ENCODE measurements around the gene SPEM1.

SPEM1 gene

DNA sequence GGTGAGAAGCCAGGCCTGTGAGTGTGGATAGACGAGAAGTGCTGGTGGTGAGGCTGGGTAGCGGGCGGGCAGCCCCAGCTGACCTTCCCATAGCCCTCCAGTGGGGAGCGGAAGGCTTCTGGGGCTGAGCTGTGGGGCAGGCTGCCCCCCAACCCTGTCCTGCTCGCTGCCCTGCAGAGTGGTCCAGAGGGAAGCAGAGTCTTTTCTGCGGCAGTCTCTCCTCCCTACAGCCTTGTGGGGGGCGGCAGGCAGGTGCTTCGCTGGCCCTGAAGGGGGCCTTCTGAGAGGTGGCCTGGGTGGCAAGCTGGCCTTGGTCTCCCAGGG lies 8.7 kb upstream of the SPEM1 start:
- TF ChIP-seq, protein P1, sequence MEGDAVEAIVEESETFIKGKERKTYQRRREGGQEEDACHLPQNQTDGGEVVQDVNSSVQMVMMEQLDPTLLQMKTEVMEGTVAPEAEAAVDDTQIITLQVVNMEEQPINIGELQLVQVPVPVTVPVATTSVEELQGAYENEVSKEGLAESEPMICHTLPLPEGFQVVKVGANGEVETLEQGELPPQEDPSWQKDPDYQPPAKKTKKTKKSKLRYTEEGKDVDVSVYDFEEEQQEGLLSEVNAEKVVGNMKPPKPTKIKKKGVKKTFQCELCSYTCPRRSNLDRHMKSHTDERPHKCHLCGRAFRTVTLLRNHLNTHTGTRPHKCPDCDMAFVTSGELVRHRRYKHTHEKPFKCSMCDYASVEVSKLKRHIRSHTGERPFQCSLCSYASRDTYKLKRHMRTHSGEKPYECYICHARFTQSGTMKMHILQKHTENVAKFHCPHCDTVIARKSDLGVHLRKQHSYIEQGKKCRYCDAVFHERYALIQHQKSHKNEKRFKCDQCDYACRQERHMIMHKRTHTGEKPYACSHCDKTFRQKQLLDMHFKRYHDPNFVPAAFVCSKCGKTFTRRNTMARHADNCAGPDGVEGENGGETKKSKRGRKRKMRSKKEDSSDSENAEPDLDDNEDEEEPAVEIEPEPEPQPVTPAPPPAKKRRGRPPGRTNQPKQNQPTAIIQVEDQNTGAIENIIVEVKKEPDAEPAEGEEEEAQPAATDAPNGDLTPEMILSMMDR (IDR thresholded peaks at IDR 0.05; ENCODE audit: control insufficient read depth, insufficient read depth, low read depth, low read length, missing control alignments): no peak
- H3K4me3 ChIP-seq (ENCODE audit: control insufficient read depth, low read depth, low read length): no peak overlapping the region

DNA sequence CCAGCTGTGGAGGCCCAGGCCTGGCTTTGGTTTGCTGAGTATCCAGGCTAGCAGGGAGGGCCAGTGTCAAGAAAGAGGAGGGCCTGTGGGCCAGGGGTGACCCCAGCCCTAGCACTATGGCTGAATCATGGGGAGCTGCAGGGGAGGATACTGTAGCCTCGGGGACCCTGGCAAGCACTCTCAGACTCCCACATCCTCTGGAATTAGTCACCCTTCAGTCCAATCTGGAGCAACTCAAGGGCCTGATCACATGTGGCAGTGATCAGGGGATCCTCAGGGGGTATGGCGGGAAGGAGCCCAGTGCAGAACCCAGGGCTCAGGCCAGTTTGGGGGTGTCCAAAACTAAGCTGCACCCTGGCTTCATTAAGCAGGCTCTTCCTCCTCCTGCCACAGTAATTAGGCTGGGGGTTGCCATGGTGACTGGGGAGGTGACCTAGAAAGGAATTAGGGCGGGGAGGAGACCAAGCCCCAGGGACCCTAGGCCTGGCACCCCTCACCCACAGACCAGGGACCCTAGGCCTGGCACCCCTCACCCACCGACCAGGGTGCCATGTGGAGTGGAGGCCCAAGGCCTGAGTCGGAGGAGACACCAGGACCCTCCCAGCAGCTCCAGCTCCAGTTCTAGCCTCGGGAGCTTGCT lies 6.7 kb upstream of the SPEM1 start:
- TF ChIP-seq, protein P1 (IDR thresholded peaks at IDR 0.05; ENCODE audit: control insufficient read depth, insufficient read depth, low read depth, low read length, missing control alignments): no peak
- H3K4me3 ChIP-seq (ENCODE audit: control insufficient read depth, low read depth, low read length): no peak overlapping the region
- DNase-seq (ENCODE audit: low read depth): peak; percentile 37

More for the DNA sequence above, 8.7 kb upstream of the SPEM1 start:
- no peak for DNase-seq (ENCODE audit: low read depth)

DNA sequence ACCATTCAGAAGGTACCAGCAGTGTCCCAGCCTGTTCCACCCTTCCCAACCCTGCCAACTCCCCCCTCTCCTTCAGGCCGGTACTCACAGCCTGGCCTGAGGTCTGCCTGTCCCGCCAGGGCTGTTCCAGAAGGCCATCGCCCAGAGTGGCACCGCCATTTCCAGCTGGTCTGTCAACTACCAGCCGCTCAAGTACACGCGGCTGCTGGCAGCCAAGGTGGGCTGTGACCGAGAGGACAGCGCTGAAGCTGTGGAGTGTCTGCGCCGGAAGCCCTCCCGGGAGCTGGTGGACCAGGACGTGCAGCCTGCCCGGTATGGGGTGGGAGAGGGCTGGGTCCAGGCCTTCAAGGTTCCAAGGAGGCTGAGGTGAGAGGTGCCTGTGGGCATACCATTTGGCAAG lies 5.3 kb upstream of the SPEM1 start:
- TF ChIP-seq, protein P1 (IDR thresholded peaks at IDR 0.05; ENCODE audit: control insufficient read depth, insufficient read depth, low read depth, low read length, missing control alignments): no peak
- H3K4me3 ChIP-seq (ENCODE audit: control insufficient read depth, low read depth, low read length): no peak overlapping the region
- no peak for DNase-seq (ENCODE audit: low read depth)

DNA sequence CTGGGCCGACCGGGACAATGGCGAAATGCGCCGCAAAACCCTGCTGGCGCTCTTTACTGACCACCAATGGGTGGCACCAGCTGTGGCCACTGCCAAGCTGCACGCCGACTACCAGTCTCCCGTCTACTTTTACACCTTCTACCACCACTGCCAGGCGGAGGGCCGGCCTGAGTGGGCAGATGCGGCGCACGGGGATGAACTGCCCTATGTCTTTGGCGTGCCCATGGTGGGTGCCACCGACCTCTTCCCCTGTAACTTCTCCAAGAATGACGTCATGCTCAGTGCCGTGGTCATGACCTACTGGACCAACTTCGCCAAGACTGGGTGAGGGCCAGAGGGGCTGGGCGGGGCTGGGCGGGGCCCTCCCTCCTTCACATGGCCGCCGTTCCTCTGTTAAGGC lies 4.3 kb upstream of the SPEM1 start:
- TF ChIP-seq, protein P1 (IDR thresholded peaks at IDR 0.05; ENCODE audit: control insufficient read depth, insufficient read depth, low read depth, low read length, missing control alignments): no peak
- no peak for DNase-seq (ENCODE audit: low read depth)

DNA sequence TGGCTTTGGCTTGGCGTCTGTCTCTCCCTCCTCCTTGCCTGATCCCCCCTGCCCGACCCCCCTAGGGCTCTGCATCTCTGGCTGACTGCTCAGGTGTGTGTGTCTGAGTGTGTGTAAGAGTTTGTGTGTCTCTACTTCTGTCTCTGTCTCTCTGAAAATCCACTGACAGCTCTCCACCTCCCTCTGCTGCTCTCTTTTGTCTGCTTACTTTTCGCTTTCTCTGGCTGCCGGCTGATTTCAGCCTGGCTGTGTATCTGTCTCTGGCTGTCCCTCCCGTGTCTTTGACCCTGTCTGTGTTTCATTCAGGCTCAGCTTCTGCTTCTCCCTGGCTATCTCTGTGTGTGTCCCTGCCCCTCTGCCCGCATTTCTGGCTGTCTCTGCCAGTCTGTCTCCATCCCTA lies 3.8 kb upstream of the SPEM1 start:
- no peak for DNase-seq (ENCODE audit: low read depth)
- TF ChIP-seq, protein P1 (IDR thresholded peaks at IDR 0.05; ENCODE audit: control insufficient read depth, insufficient read depth, low read depth, low read length, missing control alignments): no peak
- H3K4me3 ChIP-seq (ENCODE audit: control insufficient read depth, low read depth, low read length): no peak overlapping the region

More for the DNA sequence above, 4.3 kb upstream of the SPEM1 start:
- H3K4me3 ChIP-seq (ENCODE audit: control insufficient read depth, low read depth, low read length): no peak overlapping the region

DNA sequence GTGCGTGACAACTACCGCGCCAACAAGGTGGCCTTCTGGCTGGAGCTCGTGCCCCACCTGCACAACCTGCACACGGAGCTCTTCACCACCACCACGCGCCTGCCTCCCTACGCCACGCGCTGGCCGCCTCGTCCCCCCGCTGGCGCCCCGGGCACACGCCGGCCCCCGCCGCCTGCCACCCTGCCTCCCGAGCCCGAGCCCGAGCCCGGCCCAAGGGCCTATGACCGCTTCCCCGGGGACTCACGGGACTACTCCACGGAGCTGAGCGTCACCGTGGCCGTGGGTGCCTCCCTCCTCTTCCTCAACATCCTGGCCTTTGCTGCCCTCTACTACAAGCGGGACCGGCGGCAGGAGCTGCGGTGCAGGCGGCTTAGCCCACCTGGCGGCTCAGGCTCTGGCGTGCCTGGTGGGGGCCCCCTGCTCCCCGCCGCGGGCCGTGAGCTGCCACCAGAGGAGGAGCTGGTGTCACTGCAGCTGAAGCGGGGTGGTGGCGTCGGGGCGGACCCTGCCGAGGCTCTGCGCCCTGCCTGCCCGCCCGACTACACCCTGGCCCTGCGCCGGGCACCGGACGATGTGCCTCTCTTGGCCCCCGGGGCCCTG lies 3.0 kb upstream of the SPEM1 start:
- DNase-seq (ENCODE audit: low read depth): no peak
- TF ChIP-seq, protein P1 (IDR thresholded peaks at IDR 0.05; ENCODE audit: control insufficient read depth, insufficient read depth, low read depth, low read length, missing control alignments): no peak

More for the DNA sequence above, 3.0 kb upstream of the SPEM1 start:
- H3K4me3 ChIP-seq (ENCODE audit: control insufficient read depth, low read depth, low read length): no peak overlapping the region

Data from AG09309 (cell line).